Smooth muscle cell (in vitro differentiated cells): ENCODE measurements around the gene XK. TPM values are rescaled to one million over a fixed set of nuclear protein-coding genes. Genes with fewer than 3 reads are reported as not detected.

Experiments
- DNase-seq: peaks from one replicate; lab custom pipeline; 2025; ENCODE audit not compliant: unreplicated experiment; lab: John Stamatoyannopoulos, UW
- H2AFZ ChIP-seq: fragments of 200-600 bp; sonication (generic); 2 replicates; pipeline ENCODE4 v1.6.0; 2016; ENCODE audit warnings: antibody characterized with exemption, low read depth, mild to moderate bottlenecking
- H3F3A ChIP-seq: fragments of 200-600 bp; sonication (generic); 2 replicates; pipeline ENCODE4 v1.6.0; 2017; ENCODE audit warnings: antibody characterized with exemption, low read depth
- H3K27ac ChIP-seq: fragments of 200-600 bp; sonication (generic); 2 replicates; pipeline ENCODE4 v1.5.1; 2016; ENCODE audit warnings: low read depth, mild to moderate bottlenecking
- H3K27me3 ChIP-seq: fragments of 200-600 bp; sonication (generic); 2 replicates; pipeline ENCODE4 v1.6.1; 2016; ENCODE audit warnings: low read depth, mild to moderate bottlenecking
- H3K36me3 ChIP-seq: fragments of 200-600 bp; sonication (generic); 2 replicates; pipeline ENCODE4 v1.5.1; 2016; ENCODE audit warnings: low read depth
- H3K4me1 ChIP-seq: fragments of 200-600 bp; sonication (generic); 2 replicates; pipeline ENCODE4 v1.5.1; 2016; ENCODE audit warnings: low read depth
- H3K4me2 ChIP-seq: fragments of 200-600 bp; sonication (generic); 2 replicates; pipeline ENCODE4 v1.6.0; 2016; ENCODE audit warnings: mild to moderate bottlenecking
- H3K4me3 ChIP-seq: fragments of 200-600 bp; sonication (generic); 2 replicates; pipeline ENCODE4 v1.5.1; 2016; ENCODE audit warnings: mild to moderate bottlenecking
- H3K79me2 ChIP-seq: fragments of 200-600 bp; sonication (generic); 2 replicates; pipeline ENCODE4 v1.6.0; 2016; ENCODE audit warnings: low read depth, mild to moderate bottlenecking
- H3K9ac ChIP-seq: fragments of 200-600 bp; sonication (generic); 2 replicates; pipeline ENCODE4 v1.6.0; 2016; ENCODE audit warnings: low read depth
- H3K9me3 ChIP-seq: fragments of 200-600 bp; sonication (generic); replicated peaks from 2 replicates; pipeline ENCODE4 v1.5.1; 2016; ENCODE audit warnings: low read depth
- H4K20me1 ChIP-seq: fragments of 200-600 bp; sonication (generic); 2 replicates; pipeline ENCODE4 v1.6.0; 2016; ENCODE audit warnings: low read depth
- CTCF ChIP-seq: fragments of 200-600 bp; sonication (generic); IDR thresholded peaks from 2 replicates; pipeline ENCODE4 v1.5.1; 2017; ENCODE audit warnings: borderline replicate concordance, mild to moderate bottlenecking, antibody characterized with exemption; ENCODE audit not compliant: insufficient read depth, poor library complexity, severe bottlenecking
- WGBS: methylation state at CpG from one replicate; pipeline ENCODE4 v1.1.7; 2016; ENCODE audit warnings: low lambda C conversion rate; 5-methylcytosine and 5-hydroxymethylcytosine counted together
- polyA plus RNA-seq: library from polyadenylated mRNA; unstranded; fragments of >200 nt; fragmentation: Nextera tagmentation; extraction: Ambion mirVana; gene quantifications from 2 replicates; pipeline ENCODE4 v1.2.1, GENCODE V29; 2016
- total RNA-seq: library from RNA; depleted of rRNA; stranded (reverse); fragments of >200 nt; gene quantifications from 2 replicates; pipeline ENCODE4 v1.2.3, GENCODE V29; 2014

Gene XK
- total and polyA plus RNA-seq, 2 experiments from 2014 or later, result 0.13 TPM; not detected in 1

GRCh38 chrX:37684426-37684825, 1.2 kb upstream of the XK start:
- Histone ChIP-seq H3F3A (no peaks in the 10 kb centered on the region), H3K4me1 (no peaks in the 10 kb centered on the region), H3K9ac (no peak overlapping the region), H2AFZ (no peak overlapping the region), H3K4me2 (no peak overlapping the region), H3K4me3 (no peak overlapping the region), H3K27me3 (no peaks in the 10 kb centered on the region), H3K9me3 (no peaks in the 10 kb centered on the region), H3K79me2 (no peaks in the 10 kb centered on the region), H3K27ac (no peak overlapping the region), H4K20me1 (no peaks in the 10 kb centered on the region), H3K36me3 (no peaks in the 10 kb centered on the region)
- DNase-seq, result no peak
- TF ChIP-seq CTCF, result no peak

DNA sequence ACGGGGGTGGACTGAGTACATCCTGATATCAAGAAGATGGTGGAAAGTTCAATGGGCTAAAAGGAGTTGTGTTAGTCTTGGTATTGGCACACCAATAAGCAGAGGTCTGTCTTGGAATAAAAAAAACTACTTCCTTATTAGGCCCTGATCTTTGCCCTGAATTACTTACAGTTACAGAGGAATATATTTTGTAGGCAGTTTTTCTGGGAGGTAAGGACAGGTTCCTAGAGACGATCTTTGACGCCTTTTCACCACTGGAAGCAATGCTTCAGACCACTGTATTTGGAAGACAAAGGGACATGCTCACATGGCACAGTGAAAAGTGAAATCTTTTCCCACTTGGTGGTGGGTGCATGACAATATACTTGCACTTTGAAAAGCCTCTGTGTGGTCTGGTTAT, 618 bp upstream of the XK start:
- 58% methylated on average over 3 of the region's 3 CpGs for WGBS
- Histone ChIP-seq H3K27me3 (no peaks in the 10 kb centered on the region), H2AFZ (peak overlapping the region; percentile 30)

GRCh38 chrX:37686369-37686995, 891 bp downstream of the XK start:
- DNase-seq, result no peak
- Histone ChIP-seq H3K79me2 (no peaks in the 10 kb centered on the region), H4K20me1 (no peaks in the 10 kb centered on the region), H3K4me3 (peak overlapping the region; percentile 43), H3K27ac (no peak overlapping the region), H3K4me1 (no peaks in the 10 kb centered on the region), H3K9ac (no peak overlapping the region), H3K36me3 (no peaks in the 10 kb centered on the region), H3K4me2 (peak overlapping the region; percentile 84), H3K9me3 (no peaks in the 10 kb centered on the region), H3F3A (no peaks in the 10 kb centered on the region), H2AFZ (no peak overlapping the region), H3K27me3 (no peaks in the 10 kb centered on the region)
- 78% methylated on average over 9 of the region's 9 CpGs for WGBS
- no peak for TF ChIP-seq CTCF

More for the DNA sequence above, 618 bp upstream of the XK start:
- Histone ChIP-seq H3K36me3 (no peaks in the 10 kb centered on the region), H4K20me1 (no peaks in the 10 kb centered on the region), H3K4me1 (no peaks in the 10 kb centered on the region), H3K4me3 (peak overlapping the region; percentile 43), H3F3A (no peaks in the 10 kb centered on the region), H3K4me2 (peak overlapping the region; percentile 84), H3K27ac (no peak overlapping the region), H3K9me3 (no peaks in the 10 kb centered on the region), H3K79me2 (no peaks in the 10 kb centered on the region), H3K9ac (no peak overlapping the region)
- no peak for TF ChIP-seq CTCF
- DNase-seq, result no peak

DNA sequence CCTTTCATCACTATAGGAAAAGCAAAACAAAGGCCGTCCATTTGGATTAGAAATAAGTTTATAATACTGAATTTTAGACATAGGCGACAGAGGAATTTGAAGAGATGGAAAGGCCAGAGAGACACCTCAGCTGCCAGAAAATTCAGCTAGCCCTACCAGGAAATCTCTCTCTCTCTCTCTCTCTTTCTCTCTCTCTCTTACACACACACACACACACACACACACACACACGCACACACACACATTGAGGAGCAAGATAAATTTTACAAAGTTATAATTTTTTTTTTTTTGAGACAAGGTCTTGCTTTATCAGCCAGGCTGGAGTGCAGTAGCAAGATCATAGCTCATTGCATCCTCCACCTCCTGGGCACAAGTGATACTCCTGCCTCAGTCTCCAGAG, 1.4 kb downstream of the XK start:
- Histone ChIP-seq H3F3A (no peaks in the 10 kb centered on the region), H3K27me3 (no peaks in the 10 kb centered on the region), H3K36me3 (no peaks in the 10 kb centered on the region), H3K4me2 (no peak overlapping the region), H3K4me1 (no peaks in the 10 kb centered on the region), H3K9me3 (no peaks in the 10 kb centered on the region), H3K9ac (no peak overlapping the region), H3K4me3 (no peak overlapping the region), H3K79me2 (no peaks in the 10 kb centered on the region), H3K27ac (no peak overlapping the region), H2AFZ (no peak overlapping the region), H4K20me1 (no peaks in the 10 kb centered on the region)
- 90% methylated on average over 3 of the region's 3 CpGs for WGBS
- no peak for TF ChIP-seq CTCF
- DNase-seq, result no peak
